Neutrophil (primary cell): Measurements from ENCODE around the gene ACVR1.

Source experiments
- H3K27ac ChIP-seq: fragments of 200-600 bp; sonication (generic); 2 replicates; pipeline ENCODE4 v1.5.1; 2016; ENCODE audit warnings: mild to moderate bottlenecking, moderate library complexity
- H3K27me3 ChIP-seq: fragments of 200-600 bp; sonication (generic); 2 replicates; pipeline ENCODE4 v1.6.0; 2016; ENCODE audit warnings: mild to moderate bottlenecking
- H3K36me3 ChIP-seq: fragments of 200-600 bp; sonication (generic); 2 replicates; pipeline ENCODE4 v1.5.1; 2017
- H3K4me1 ChIP-seq, 2 experiments: fragments of 200-600 bp in 1 of 2; sonication (generic) in 1 of 2; 1 replicate in 1 of 2; 2 replicates in 1 of 2; pipeline versions ENCODE4 v1.5.1 to v1.6.1; 2013 to 2016; ENCODE audit warnings: low read depth in 1 of 2, low read length in 1 of 2, mild to moderate bottlenecking in 1 of 2, moderate library complexity in 1 of 2; ENCODE audit not compliant: control insufficient read depth in 1 of 2, insufficient read depth in 1 of 2
- H3K4me3 ChIP-seq, 2 experiments: fragments of 200-600 bp in 1 of 2; sonication (generic) in 1 of 2; 1 replicate in 1 of 2; 2 replicates in 1 of 2; pipeline ENCODE4 v1.5.1; 2013 to 2016; ENCODE audit warnings: low read depth in 1 of 2, low read length in 1 of 2, mild to moderate bottlenecking in 1 of 2, moderate library complexity in 1 of 2
- H3K9me3 ChIP-seq: fragments of 200-600 bp; sonication (generic); 2 replicates; pipeline ENCODE4 v1.5.1; 2016
- CTCF ChIP-seq: fragments of 200-600 bp; sonication (generic); IDR thresholded peaks from 2 replicates; pipeline ENCODE4 v1.5.1; 2016; ENCODE audit warnings: antibody characterized with exemption

The ACVR1 gene

GRCh38 chr2:157780211-157780610 lies 95.9 kb downstream of the ACVR1 start:
- no peaks in the 10 kb centered on the region for H3K36me3 ChIP-seq
- no peak for TF ChIP-seq CTCF
- no peaks in the 10 kb centered on the region for H3K4me1 ChIP-seq
- no peaks in the 10 kb centered on the region for H3K27me3 ChIP-seq
- no peaks in the 10 kb centered on the region for H3K9me3 ChIP-seq
- H3K4me3 ChIP-seq = no peak overlapping the region
- no peak overlapping the region for H3K27ac ChIP-seq

GRCh38 chr2:157779794-157780193 lies 96.3 kb downstream of the ACVR1 start:
- TF ChIP-seq CTCF = no peak
- Histone ChIP-seq H3K27ac (no peak overlapping the region), H3K4me3 (no peak overlapping the region), H3K36me3 (no peaks in the 10 kb centered on the region), H3K27me3 (no peaks in the 10 kb centered on the region), H3K9me3 (no peaks in the 10 kb centered on the region), H3K4me1 (no peaks in the 10 kb centered on the region)

GRCh38 chr2:157777427-157777826 lies 98.7 kb downstream of the ACVR1 start:
- H3K9me3 ChIP-seq = no peaks in the 10 kb centered on the region
- no peaks in the 10 kb centered on the region for H3K4me1 ChIP-seq
- no peaks in the 10 kb centered on the region for H3K36me3 ChIP-seq
- H3K4me3 ChIP-seq = no peak overlapping the region
- no peak overlapping the region for H3K27ac ChIP-seq
- no peak for TF ChIP-seq CTCF
- no peaks in the 10 kb centered on the region for H3K27me3 ChIP-seq

- no peaks in the 10 kb centered on the region for H3K36me3 ChIP-seq
- H3K4me1 ChIP-seq = no peaks in the 10 kb centered on the region
- TF ChIP-seq CTCF = no peak
These were observed 104.9 kb downstream of the ACVR1 start for GRCh38 chr2:157771234-157771633.

GRCh38 chr2:157769856-157770255 lies 106.3 kb downstream of the ACVR1 start:
- Histone ChIP-seq H3K36me3 (no peaks in the 10 kb centered on the region), H3K4me3 (no peak overlapping the region), H3K27ac (no peak overlapping the region), H3K27me3 (no peaks in the 10 kb centered on the region), H3K9me3 (no peaks in the 10 kb centered on the region), H3K4me1 (no peaks in the 10 kb centered on the region)
- TF ChIP-seq CTCF = no peak

More at GRCh38 chr2:157771234-157771633, 104.9 kb downstream of the ACVR1 start:
- Histone ChIP-seq H3K27ac (no peak overlapping the region), H3K27me3 (no peaks in the 10 kb centered on the region), H3K4me3 (no peak overlapping the region), H3K9me3 (no peaks in the 10 kb centered on the region)

- no peaks in the 10 kb centered on the region for H3K27me3 ChIP-seq
- H3K27ac ChIP-seq = no peak overlapping the region
- H3K4me1 ChIP-seq = no peaks in the 10 kb centered on the region
- no peaks in the 10 kb centered on the region for H3K9me3 ChIP-seq
- TF ChIP-seq CTCF = no peak
- no peaks in the 10 kb centered on the region for H3K36me3 ChIP-seq
- H3K4me3 ChIP-seq = no peak overlapping the region
These were observed 111.7 kb downstream of the ACVR1 start for GRCh38 chr2:157764386-157764785.
